Right lobe of liver (tissue), 6 donors: ENCODE results near the gene ZNF473. TPM values are rescaled to one million over a fixed set of nuclear protein-coding genes. Genes with fewer than 3 reads are reported as not detected.

Experiments used
- ATAC-seq, 4 donors: fragments of 200-7000 bp; cut with Tn5 transposase; one replicate each; pipeline ENCODE4 v1.9.1; 2020; ENCODE audit warnings: mild to moderate bottlenecking in 4 of 4, moderate library complexity in 4 of 4
- DNase-seq, 3 donors: peaks; one replicate each; pipeline ENCODE4 v3.0.0-alpha.2; 2020
- H3K27ac ChIP-seq, 3 donors: fragments of 200-600 bp; one replicate each; pipeline ENCODE4 v1.8.0; 2022
- H3K27me3 ChIP-seq, 2 donors: fragments of 200-600 bp; one replicate each; pipeline ENCODE4 v1.8.0; 2022
- H3K36me3 ChIP-seq, 4 donors: fragments of 200-600 bp; sonication (generic) in 1 of 4; one replicate each; pipeline versions ENCODE4 v1.5.1 to v1.8.0; 2017 to 2022; ENCODE audit warnings: control low read depth in 1 of 4
- H3K4me1 ChIP-seq, 4 donors: fragments of 200-600 bp; sonication (generic) in 1 of 4; one replicate each; pipeline versions ENCODE4 v1.5.1 to v1.8.0; 2017 to 2022; ENCODE audit warnings: control low read depth in 1 of 4
- H3K4me3 ChIP-seq, 3 donors: fragments of 200-600 bp; one replicate each; pipeline ENCODE4 v1.8.0; 2022
- H3K9me3 ChIP-seq, 4 donors: fragments of 200-600 bp; sonication (generic) in 1 of 4; one replicate each; pipeline versions ENCODE4 v1.5.1 to v1.8.0; 2017 to 2022; ENCODE audit warnings: control low read depth in 1 of 4
- POLR2A ChIP-seq: fragments of 450-650 bp; IDR thresholded peaks from one replicate; pipeline ENCODE4 v1.6.1; 2017; ENCODE audit warnings: antibody characterized with exemption, mild to moderate bottlenecking
- WGBS: methylation state at CpG from one replicate; pipeline ENCODE4 v1.1.6; 2018; ENCODE audit warnings: low coverage, low lambda C conversion rate; ENCODE audit not compliant: insufficient coverage; ENCODE audit errors: missing lambda C conversion rate; 5-methylcytosine and 5-hydroxymethylcytosine counted together
- intact Hi-C, 2 donors: fragments of 100-400 bp; cut with DNase I; formaldehyde crosslinking; loops; one replicate each; pipeline versions ENCODE4 v1.11.2 to v1.14.1; 2022
- long read RNA-seq: library from polyadenylated mRNA; unstranded; transcript quantifications from one replicate; pipeline ENCODE4 v2.0.0, GENCODE V29; 2019
- total RNA-seq, 6 experiments: library from RNA; depleted of rRNA in 2 of 6; stranded (reverse); fragments of >200 nt in 2 of 6; fragmentation: NEBNext Ultra II Directional in 3 of 6; extraction: Animal tissue kit (Norgen Biotek cat#: 25700) in 3 of 6; gene quantifications; one replicate each; pipeline versions ENCODE4 v1.1.0 to v1.2.4, GENCODE V29; 2016 to 2023
- TF ChIP-seq, protein P1 (sequence below), 4 donors: fragments of 200-600 bp in 3 of 4; fragments of 450-650 bp in 1 of 4; IDR thresholded peaks; one replicate each; pipeline versions ENCODE4 v1.5.1 to v1.8.0; 2016 to 2022; ENCODE audit warnings: antibody characterized with exemption in 4 of 4, mild to moderate bottlenecking in 2 of 4
- donor health status: DM: no; HTN: yes; CAD: no.
- donor health status: DM: no; HTN: no; CAD: no.
- donor health status: DM: no; HTN: no; CAD: no.
- donor health status: DM: no; HTN: yes; CAD: no.
- donor health status: DM: no; HTN: yes; CAD: no.

The ZNF473 gene
- 1 to 10 TPM; 3.1 to 6.0 (median 3.6) TPM for total RNA-seq
- long read RNA-seq: 0 reads

DNA sequence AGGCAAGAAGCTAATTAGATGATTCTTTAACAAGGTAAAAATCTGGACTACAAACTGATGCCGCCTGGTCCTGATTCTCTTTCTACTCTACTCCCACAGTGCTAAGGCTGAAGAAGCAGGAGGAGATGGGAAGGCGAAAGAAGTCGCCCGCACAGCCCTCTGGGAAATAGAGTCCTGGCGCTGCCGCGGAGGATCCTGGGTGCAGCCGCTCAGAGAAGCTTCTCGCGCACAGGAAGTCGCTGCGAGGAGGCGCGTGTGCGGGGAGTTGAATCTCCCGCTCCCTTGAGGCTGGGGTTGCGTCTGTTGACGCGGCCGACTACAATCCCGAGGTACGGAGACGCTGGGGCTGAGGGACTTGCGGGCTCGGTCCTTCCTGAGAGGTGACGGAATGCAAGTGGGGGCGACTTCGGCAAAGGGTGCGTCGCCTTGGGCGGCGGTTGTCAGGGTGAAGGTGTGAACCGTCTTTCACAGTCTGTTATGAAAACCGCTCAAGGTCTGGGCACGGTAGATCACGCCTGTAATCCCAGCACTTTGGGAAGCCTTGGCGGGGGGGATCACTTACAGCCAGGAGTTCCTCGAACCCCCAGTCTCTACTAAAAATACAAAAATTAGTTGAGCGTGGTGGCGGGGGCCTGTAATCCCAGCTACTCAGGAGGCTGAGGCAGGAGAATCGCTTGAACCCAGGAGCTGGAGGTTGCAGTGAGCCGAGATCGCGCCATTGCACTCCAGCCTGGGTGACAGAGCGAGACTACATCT, at the start of gene ZNF473:
Gene ZNF473, plus strand, starts transcription at position 212 of the 756 bp plus-strand sequence. CDS start 5,078 bp downstream, outside the sequence.
- intact Hi-C loops: no loop called here
- WGBS: 13% methylated on average over 40 of the region's 45 CpGs
- peak within 1 kb of the TSS; percentile 74 to 91 (median 86) for H3K27ac ChIP-seq

DNA sequence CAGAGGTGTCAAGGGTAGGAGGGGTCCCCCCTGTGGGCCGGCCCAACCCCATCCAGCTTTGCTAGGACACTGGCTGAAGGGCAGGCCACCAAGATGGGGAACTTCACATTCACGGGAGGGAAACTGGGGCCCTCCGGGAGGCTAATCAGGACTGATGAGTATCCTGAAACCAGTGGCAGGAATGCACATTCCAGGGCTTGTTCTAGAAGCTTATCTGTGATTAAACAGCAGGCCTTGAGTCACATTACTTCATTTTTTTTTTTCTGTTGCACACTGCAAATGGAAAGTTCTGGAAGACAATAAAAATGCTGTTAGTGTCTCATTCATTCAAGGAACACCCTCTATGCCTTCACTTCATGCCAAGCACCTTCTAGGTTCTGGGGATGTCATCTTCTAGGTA, 49.3 kb upstream of the ZNF473 start:
- H3K9me3 ChIP-seq: no peaks in the 10 kb centered on the region
- H3K27ac ChIP-seq: no peak overlapping the region
- intact Hi-C loops: no loop called here
- H3K4me3 ChIP-seq: no peak overlapping the region
- H3K27me3 ChIP-seq: no peaks in the 10 kb centered on the region
- ATAC-seq (no peak), DNase-seq (no peak)
- TF ChIP-seq, protein P1, sequence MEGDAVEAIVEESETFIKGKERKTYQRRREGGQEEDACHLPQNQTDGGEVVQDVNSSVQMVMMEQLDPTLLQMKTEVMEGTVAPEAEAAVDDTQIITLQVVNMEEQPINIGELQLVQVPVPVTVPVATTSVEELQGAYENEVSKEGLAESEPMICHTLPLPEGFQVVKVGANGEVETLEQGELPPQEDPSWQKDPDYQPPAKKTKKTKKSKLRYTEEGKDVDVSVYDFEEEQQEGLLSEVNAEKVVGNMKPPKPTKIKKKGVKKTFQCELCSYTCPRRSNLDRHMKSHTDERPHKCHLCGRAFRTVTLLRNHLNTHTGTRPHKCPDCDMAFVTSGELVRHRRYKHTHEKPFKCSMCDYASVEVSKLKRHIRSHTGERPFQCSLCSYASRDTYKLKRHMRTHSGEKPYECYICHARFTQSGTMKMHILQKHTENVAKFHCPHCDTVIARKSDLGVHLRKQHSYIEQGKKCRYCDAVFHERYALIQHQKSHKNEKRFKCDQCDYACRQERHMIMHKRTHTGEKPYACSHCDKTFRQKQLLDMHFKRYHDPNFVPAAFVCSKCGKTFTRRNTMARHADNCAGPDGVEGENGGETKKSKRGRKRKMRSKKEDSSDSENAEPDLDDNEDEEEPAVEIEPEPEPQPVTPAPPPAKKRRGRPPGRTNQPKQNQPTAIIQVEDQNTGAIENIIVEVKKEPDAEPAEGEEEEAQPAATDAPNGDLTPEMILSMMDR (IDR thresholded peaks at IDR 0.05): no peak
- no peak for TF ChIP-seq POLR2A
- H3K36me3 ChIP-seq: peaks cover 0 to 3% (median under 1%) of the 10 kb centered on the region in 4 donors
- WGBS: no CpG with 5 or more reads among the region's 3 CpGs
- H3K4me1 ChIP-seq: no peaks in the 10 kb centered on the region

More for the DNA sequence above, at the start of gene ZNF473:
- peaks cover 0 to under 1% (median 0%) of the 10 kb centered on the region in 4 donors for H3K36me3 ChIP-seq
- DNase-seq (peak; percentile 95 to 96 (median 95)), ATAC-seq (peak; percentile 83 to 88 (median 85))
- peak within 1 kb of the TSS; percentile 78 to 100 (median 91) for H3K4me3 ChIP-seq
- H3K4me1 ChIP-seq: peaks cover 0 to 27% (median 11%) of the 10 kb centered on the region in 4 donors
- TF ChIP-seq POLR2A: peak; percentile 44
- TF ChIP-seq, protein P1 (IDR thresholded peaks at IDR 0.05): no peak
- H3K27me3 ChIP-seq: no peaks in the 10 kb centered on the region
- no peaks in the 10 kb centered on the region for H3K9me3 ChIP-seq

DNA sequence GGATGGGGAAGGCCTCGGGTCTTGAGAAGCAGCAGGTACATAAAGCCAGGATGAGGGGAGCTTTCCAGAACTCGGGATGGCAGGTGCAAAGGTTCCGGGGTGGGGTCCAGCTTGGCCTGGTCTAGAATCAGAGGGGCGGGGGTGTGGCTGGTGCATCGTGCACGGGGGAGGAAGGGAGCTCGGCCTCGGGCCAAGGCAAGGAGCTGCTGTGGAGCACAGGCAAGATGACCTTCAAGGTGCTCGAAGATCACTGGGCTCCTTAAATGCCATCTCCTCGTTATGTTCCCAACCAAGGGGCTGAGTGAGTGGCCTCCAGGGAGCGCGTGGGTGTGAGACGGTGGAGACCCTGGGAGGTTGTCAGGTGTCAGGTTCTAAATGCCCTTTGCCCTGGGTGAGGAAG, 48.7 kb upstream of the ZNF473 start:
- H3K4me1 ChIP-seq: no peaks in the 10 kb centered on the region
- 88% methylated on average over 6 of the region's 13 CpGs for WGBS
- no peak overlapping the region for H3K27ac ChIP-seq
- TF ChIP-seq POLR2A: no peak
- H3K36me3 ChIP-seq: peaks cover 0 to 3% (median under 1%) of the 10 kb centered on the region in 4 donors
- H3K27me3 ChIP-seq: no peaks in the 10 kb centered on the region
- ATAC-seq (no peak), DNase-seq (no peak)
- intact Hi-C loops: no loop called here
- no peaks in the 10 kb centered on the region for H3K9me3 ChIP-seq
- H3K4me3 ChIP-seq: no peak overlapping the region

- no peak for TF ChIP-seq POLR2A
- TF ChIP-seq, protein P1 (IDR thresholded peaks at IDR 0.05): no peak
- Histone ChIP-seq H3K4me3 (no peak overlapping the region), H3K4me1 (no peaks in the 10 kb centered on the region), H3K9me3 (no peaks in the 10 kb centered on the region), H3K27me3 (no peaks in the 10 kb centered on the region), H3K27ac (no peak overlapping the region), H3K36me3 (peaks cover 0 to 3% (median under 1%) of the 10 kb centered on the region in 4 donors)
- no peak for ATAC-seq
- no CpG with 5 or more reads among the region's 18 CpGs for WGBS
- intact Hi-C loops: no loop called here
- no peak for DNase-seq
These were observed 47.9 kb upstream of the ZNF473 start for GRCh38 chr19:49977881-49978280.

GRCh38 chr19:49978324-49978723, 47.5 kb upstream of the ZNF473 start:
- DNase-seq (no peak), ATAC-seq (no peak)
- Histone ChIP-seq H3K9me3 (no peaks in the 10 kb centered on the region), H3K27ac (no peak overlapping the region), H3K36me3 (peaks cover 0 to 3% (median under 1%) of the 10 kb centered on the region in 4 donors), H3K4me1 (no peaks in the 10 kb centered on the region), H3K4me3 (no peak overlapping the region), H3K27me3 (no peaks in the 10 kb centered on the region)
- whole genome bisulfite sequencing: 74% methylated on average over 7 of the region's 11 CpGs
- no peak for TF ChIP-seq POLR2A
- TF ChIP-seq, protein P1 (IDR thresholded peaks at IDR 0.05): no peak
- intact Hi-C loops: no loop called here
